OCI-M2 (cell line): ENCODE measurements around the gene MAP3K7CL.

ENCODE experiments used
- DNase-seq: peaks from one replicate; lab custom pipeline; 2025; ENCODE audit not compliant: unreplicated experiment; lab: John Stamatoyannopoulos, UW

MAP3K7CL gene, protein sequence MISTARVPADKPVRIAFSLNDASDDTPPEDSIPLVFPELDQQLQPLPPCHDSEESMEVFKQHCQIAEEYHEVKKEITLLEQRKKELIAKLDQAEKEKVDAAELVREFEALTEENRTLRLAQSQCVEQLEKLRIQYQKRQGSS

DNA sequence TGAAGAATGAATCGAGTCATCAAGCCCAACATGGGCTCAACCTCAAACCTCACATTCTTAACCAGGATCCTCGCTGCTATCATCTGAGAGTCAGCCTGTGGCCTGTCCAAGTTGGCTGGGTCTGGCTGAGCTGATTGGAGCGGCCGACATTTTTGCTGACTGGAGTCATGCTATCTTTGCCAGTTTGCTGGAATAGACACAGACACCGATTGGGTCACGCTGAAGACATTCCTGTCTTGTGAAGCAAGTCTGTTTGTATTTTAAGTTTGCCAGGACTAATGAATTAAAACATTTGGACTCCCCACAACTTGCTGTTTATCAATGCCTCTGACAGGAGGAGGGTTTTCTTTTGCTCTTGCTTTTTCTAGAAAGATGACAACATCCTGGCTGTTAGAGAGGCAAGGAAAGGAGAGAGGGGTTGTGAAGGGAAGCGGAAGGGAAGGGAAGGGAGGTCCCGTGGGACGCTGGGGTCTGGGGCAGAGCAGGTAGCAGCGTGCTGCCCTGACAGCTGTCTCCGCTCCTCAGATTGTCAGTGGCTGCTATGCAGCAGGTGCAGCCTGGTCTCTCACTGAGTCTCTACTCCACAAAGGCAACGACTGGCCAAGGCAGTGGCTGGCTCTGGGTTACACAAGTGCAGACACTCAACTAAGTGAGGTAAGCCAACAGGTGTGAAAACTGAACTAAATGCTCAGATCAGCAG lies at the start of gene MAP3K7CL:
Gene MAP3K7CL, plus strand, starts transcription at position 375 of the 700 bp plus-strand sequence. CDS start 2,701 bp downstream, outside the sequence.
- no peak for DNase-seq

DNA sequence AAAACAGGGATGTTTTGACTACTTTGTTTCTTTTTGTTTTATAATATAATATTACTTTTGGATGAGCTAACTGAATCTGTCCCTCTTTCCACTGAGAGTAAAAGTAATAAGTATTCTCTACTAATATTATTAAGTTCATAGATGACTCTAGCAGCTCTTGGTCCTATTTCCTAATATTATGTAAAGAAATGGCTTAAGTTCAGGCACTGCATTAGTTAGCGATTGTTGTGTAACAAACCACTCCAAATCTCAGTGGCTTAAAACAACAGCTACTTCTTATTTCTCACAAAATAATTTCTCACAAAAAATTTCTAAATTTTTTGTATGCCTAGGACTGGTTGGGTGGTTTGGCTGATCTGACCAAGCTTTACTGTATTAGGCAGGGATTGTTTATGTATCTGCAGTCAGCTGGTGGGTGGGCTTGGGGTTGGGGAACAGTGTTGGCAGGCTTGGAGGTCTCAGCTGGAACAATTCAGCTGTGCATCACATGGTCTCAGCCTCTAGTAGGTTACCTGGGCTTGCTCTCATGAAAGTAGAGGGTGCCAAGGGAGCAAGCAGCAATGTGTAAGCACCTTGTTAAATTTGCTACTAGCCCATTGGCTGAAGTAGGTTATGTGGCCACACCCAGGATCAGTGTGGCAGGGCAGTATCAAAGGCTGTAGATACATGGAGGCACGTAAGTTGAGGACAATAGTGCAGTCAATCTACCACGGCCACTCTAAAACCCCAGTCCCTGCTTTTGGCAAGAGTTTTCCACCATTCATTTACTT lies 48.2 kb upstream of the MAP3K7CL start:
- no peak for DNase-seq

DNA sequence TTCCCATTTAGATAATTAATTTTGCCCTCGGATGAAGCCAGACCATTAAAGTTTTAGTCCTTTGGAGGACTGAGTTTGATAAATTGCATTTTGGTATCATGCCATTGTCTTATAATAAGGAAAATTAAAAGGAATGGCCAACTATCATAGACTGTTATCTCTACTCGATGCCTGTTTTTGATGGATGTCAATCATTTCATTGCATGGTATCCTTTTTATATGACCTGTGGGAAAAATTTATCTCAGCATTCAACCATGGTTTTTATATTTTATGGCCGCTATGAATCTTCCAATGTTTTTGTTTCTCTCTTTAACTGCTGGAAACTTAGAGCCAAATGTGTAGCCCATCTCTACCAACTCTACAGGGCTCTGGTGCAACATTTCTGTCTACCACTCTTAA lies 47.1 kb upstream of the MAP3K7CL start:
- no peak for DNase-seq

DNA sequence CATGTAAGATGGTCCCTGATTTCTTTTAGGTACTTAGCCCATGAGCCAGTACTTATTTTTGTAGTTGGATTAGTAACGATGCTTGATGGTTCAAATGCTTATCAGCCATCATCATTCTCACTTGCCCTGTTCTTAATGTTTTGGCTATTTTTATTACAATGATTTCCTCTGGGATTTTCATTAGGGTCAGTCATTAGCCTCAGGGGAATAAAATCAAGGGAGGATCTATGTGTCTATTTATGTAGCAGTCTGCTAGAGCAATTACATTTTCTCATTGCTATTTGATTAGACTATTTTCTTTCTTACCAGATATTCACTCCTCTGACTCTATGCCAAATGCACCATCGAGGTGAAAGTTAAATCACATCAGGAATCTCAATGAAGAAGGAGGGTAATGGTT lies 46.1 kb upstream of the MAP3K7CL start:
- DNase-seq: no peak

DNA sequence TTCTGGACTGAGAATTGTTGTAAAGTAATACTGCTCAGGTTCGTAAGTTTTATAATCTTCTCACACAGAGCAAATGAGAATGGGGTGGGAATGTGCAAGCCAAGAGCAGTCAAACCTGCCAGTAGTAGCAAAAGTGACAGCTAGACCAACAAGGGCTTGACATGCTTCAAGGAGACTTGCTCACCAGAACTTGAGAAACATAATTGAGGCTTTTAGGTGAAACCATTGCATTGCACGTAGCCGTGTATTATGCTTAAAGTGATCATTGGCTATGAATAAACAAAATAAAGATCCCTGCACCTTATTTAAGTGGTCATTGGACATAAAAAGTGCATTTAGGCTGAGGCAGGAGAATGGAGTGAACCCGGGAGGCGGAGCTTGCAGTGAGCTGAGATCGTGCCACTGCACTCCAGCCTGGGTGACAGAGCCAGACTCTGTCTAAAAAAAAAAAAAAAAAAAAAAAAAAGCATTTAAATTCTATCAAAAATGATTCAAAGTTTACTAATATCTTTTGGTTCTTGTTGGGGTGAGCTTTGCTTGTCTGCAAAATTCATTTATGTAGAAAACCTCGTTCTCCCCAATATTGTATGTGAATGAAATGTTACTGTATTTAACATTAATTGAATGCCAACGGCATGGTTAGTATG lies 45.2 kb upstream of the MAP3K7CL start:
- no peak for DNase-seq

DNA sequence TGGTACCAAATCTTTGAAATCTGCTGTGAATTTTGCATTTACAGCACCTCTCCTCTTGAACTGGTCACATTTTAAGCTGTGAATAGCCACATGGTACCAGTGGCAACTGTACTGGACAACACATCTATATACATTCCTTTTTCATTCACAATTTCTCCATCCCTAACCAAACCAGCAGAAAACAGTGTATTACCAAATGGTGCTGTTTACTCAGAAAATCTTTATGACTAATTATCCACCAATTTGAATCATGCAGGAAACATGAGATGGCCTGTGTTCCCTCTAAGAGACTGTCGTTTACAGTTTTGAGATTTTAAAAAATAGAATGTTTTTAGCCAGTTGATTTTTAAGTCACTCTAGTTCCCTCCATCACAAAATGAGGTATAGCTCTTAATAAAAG lies 39.4 kb upstream of the MAP3K7CL start:
- DNase-seq: no peak

DNA sequence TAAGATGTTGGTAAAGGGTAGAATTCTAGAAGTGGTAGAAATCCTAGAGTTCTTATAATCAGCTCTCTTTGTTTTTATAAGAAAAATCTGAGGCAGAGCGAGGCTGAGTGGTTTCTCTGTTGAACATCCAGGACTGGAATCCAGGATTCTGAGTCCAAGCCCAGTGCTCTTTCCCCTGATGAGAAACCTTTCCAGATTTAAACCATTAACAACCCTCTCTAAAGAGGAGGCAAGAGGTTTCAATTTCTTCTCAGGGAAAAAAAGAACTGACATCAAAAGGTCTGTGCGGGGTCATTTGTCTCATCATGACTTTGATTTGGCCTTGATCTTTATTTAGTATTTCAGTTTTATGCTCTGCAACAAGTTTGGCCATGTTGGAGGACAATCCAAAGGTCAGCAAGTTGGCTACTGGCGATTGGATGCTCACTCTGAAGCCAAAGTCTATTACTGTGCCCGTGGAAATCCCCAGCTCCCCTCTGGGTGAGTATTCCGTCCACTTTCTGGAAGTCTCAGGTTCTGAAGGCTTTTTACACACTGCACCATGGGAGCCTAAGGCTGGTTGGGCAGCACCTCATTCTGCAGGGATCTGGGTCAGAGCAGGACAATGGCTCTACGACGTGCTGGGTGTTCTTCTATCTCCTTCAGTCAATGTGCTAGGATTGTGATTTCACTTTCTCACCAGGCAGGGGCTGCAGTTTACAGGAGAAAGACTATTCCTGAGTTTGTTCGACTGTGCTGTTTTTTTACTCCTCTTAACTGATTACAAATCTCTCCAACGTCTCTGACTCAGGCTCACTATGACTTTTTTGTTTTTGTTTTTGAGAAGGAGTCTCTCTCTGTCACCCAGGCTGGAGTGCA lies 38.1 kb upstream of the MAP3K7CL start:
- no peak for DNase-seq

DNA sequence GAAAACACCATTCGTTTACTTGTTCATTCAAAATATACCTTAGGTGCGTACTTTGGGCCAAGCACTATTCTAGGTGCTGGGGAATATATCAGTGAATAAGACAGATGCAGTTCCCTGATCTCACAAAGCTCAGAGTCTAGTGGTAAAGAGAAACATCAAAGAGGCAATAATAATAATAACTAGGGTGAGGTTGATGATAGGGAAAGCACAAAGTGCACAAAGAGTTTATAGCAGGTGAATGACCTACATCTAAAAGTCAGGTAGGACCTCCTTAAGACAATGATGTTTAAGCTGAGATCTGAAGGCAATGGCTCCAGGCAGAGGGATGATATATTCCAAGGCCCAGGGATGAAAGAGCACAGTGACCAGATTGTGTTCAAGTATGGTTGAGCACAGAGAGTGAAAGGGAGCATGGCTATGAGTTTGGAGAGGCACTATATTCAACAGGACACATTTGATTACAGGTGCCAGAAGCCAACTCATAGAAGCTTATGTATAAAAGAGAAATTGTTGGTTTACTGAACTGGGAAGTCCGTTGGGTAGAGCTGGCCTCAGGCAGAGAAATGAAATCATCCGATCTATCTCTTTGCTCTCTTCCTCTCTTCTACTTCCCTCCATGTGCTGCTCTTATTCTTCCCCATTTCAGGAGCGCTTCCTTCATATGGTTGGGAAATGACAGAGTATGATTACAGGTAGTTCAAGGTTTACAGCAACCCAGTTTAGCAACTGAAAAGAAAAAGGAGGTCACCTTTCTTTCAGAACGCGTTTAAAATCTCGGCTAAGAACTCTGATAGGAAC lies 34.0 kb upstream of the MAP3K7CL start:
- no peak for DNase-seq

DNA sequence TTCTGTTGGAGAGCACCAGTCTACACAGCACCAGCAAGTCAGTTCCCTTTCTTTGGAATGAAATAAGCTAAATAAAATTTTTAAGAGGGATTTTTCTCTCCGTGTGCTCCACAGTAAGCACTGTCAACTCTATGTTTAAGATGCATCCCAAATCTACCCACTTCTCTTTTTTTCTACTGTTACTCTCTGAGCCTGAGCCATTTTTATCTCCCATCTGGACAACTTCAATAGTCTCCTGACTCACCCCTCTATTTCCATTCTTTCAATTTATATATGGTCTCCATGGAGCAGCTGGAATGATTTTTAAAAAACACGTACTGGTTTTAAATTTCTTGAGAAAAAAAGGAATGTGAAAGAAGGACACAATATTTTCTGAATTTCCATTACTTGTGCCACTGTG lies 32.3 kb upstream of the MAP3K7CL start:
- DNase-seq: no peak

DNA sequence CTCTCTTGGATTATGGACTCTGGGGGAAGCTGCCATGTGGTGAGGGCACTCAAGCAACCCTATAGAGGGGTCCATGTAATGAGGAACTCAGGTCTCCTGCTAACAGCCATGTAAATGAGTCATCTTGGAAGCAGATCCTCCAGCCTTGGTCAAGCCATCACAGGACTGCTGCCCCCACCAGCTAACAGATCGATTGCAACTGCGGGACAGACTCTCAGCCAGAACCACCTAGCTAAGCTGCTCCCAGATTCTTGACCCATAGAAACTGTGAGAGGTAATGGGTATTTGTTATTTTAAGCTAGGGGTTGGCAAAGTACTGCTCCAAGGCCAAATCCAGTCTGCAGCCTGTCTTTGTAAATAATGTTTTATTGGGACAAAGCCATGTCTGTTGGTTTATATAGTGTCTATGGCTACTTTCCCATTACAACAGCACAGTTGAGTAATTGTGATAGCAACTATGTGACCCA lies 27.6 kb upstream of the MAP3K7CL start:
- DNase-seq: no peak

DNA sequence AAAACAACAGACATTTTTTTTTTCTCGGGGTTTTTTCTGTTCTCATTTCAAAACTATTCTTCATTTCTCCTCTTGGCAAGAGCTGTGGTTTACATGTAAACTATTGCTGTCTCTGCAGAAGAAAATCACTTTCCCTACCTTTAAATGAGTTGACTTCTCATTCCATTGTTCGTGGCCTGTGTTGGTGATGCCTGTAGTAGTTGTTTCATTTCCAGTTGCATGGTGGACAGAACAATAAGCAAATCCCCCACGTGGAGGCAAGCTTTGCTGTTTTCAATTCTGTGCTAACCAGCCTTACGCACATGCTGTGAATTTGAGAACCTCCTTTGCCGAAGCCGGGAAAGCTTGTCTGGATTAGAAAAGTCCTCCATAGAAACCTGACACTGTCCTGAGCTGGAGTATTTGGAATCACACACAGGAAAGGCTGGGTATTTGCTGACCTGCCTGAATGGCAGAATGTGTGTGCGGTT lies 26.2 kb upstream of the MAP3K7CL start:
- DNase-seq: no peak

DNA sequence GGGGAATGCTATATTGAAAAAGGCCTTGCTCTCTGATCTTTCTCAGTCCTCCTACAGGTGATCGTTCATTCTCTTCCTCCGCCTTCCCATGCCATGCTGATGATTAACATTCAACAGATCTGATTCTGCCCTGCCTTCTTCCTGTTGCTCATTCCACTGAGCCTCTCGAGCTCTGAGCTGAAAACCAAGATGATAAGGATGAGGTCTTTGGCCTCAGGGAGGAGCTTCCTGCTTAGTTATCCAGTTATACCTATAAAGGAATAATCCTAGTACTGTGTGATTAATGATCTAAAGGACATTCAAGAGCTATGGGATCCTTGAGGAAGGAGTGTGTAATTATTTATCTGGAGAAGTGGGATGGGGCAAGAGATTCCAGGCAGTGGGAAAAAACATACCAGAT lies 25.2 kb upstream of the MAP3K7CL start:
- no peak for DNase-seq

DNA sequence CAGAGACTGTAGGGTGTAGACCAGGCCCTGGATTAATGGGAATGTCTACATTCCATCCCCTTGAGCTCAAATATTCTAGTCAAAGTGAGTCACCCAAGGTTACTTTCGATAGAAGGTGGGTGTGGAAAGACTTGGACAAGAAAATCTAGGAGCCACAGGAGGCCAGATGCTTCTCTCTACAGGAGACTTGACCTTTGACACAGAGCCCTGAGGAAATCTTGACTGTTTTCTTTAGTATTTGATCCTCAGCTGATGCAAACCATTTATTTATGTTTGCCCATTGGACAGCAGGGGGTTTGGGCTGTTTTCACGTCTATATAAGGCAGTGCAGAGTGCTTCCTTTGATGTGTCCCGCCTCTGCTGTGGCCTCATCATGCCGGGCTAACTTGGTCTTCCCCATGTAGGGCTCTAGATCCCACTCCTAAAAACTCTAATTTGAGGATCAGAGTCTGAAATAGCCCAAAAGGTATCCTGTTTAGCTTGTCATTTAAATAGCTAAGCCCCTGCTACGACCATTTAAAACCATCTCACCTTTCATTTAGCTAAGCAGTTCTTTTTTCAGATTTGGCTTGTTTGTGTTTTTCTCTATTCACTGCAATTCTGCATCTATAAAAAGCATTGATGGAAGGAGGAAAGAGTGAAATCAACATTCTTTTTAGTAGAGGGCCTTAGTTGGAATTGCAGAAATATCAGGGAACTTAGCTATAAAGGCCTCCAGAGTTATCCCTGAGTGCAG lies 15.5 kb upstream of the MAP3K7CL start:
- DNase-seq: no peak

DNA sequence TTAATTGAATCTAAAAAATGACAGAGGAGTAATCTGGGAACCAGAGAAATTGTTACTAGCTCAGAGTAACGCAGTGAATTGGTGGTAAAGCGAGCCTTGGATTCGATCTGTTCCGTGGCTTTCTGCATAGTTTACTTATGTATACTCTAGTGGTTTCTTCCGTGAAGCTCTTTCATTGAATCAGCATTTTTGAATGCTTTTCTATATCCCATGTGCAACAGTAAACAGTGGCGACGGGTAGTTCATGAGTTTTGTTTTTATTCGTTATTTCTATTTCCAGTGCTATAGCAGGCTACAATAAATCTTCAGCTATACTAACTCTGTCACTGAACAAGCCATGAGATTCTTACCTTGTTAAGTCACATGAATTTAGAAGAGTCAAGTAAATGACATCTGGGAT lies 14.5 kb upstream of the MAP3K7CL start:
- DNase-seq: no peak

DNA sequence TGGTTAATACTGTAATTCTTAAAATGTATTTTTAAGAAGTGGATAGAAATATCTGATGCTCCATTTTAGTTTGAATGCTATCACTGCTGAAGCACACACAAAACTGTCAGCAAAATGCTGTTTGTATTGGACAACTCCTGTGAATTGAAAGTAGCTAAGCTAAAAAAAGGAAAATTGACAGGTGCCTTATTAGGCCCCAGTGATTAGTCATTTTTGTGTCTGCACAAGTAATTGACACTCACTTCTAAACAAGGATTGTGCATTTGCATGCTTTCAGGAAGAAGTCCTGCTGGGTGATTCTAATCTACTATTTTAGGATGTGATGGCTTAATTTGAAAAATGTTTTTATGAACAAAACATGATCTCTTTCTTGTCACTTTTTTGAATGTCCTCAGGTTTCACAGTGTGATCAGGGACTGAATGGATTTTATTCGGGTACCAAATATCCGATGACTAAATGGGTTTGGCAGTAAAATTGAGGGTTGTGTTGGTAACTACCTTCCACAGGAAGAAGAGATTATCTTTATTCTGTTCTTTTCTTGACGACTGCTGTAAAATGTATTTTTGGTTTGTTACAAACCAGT lies 13.0 kb upstream of the MAP3K7CL start:
- DNase-seq: no peak

DNA sequence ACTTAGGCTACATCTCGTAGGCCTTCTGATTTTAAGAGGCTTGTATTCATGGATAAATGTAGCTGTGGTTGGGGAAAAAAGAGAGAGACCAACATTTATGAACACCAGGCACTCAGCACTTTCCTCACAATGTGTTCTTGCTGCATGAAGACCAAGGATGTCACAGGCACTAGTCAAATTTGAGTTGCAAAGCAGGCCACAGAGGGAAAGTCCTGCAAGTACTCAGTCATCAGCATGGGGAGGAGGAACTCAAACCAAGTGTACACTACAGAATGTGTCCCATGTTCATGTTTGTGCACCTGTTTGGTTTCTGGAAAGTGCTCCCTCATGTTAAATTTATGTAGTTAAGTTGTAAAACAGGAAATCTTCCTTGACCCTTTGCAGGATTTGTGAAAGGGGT lies 8.7 kb upstream of the MAP3K7CL start:
- no peak for DNase-seq

DNA sequence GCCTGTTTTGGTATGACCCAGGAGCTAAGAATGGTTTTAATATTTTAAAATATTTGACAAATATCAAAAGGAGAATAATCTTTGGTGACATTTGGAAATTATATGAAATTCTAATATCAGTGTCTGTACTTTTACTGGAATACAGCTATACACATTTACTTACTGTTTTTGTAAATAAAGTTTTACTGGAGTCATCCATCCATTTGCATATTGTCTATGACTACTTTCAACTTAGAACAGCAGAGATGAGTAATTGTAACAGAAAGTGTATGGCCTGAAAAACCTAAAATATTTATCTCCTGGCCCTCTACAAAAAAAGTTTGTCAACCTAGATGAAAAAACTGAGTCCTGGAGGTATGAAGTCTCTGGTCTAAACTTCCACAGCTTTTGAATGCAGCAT lies 5.8 kb upstream of the MAP3K7CL start:
- DNase-seq: no peak

DNA sequence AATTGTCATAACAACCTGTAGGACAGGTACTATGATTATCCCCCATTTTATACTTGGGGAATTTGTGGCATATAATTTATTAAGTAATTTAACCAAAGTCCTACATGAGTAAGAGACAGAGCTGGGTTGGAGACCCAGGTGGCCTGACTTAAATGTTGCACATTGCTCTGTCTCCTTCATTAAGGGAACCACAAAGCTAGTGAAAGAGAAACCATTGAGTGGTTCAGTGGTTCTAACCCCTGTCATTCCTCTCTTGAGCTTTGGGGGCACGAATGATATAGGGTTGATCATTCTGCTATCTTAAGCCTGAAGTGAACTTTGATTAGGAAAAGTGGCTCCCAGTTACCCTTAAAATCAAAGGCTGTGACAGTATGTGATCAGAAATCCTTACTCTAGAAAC lies 5.3 kb upstream of the MAP3K7CL start:
- no peak for DNase-seq

DNA sequence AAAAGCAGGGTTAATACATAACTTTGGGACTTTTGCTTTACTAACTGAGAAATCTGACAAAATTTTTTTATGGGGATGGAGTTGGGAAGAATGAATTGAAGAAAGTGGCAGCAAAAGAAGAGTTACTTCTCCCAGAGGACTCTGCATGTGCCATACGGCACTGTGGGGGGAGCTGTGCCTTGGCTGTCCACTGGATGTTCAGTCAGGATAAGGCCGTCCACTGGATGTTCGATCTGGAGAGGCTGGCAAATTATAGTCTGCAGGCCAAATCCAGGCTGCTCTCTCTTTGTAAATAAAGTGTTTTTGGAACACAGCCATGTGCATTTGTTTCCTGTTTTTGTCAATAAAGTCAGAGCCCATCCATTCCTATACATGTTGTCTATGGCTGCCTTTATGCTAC lies 4.5 kb upstream of the MAP3K7CL start:
- DNase-seq: no peak
